GM12878 (cell line): ENCODE results near the gene PTCD2. TPM values are rescaled to one million over a fixed set of nuclear protein-coding genes. Genes with fewer than 3 reads are reported as not detected.

Experiments
- ATAC-seq: fragments of 200-7000 bp; cut with Tn5 transposase; 3 replicates; pipeline ENCODE4 v1.9.1; 2020; ENCODE audit warnings: mild to moderate bottlenecking, moderate library complexity
- BruUV-seq: library from RNA; stranded (reverse); fragments of 400-500 nt; replicated peaks from 2 replicates; lab custom pipeline; 2021; lab: Mats Ljungman, UMichigan
- CTCF ChIA-PET: fragments of 300-600 bp; sonication (Branson Sonifier 250); formaldehyde crosslinking; extraction: SDS; loops from one replicate; lab custom pipeline; 2021; ENCODE audit warnings: inconsistent platforms; lab: Yijun Ruan, JAX
- POLR2A ChIA-PET: fragments of 350-600 bp; formaldehyde crosslinking; extraction: SDS; loops from one replicate; lab custom pipeline; 2021; ENCODE audit warnings: inconsistent platforms; lab: Charles Lee
- RAD21 ChIA-PET: fragments of 300-600 bp; sonication (Branson Sonifier 250); formaldehyde crosslinking; loops from one replicate; lab custom pipeline; 2023; ENCODE audit warnings: antibody characterized with exemption; ENCODE audit not compliant: unreplicated experiment; lab: Charles Lee
- SMC1A ChIA-PET: fragments of 300-600 bp; sonication (Branson Sonifier 250); formaldehyde crosslinking; loops from one replicate; lab custom pipeline; 2023; ENCODE audit not compliant: unreplicated experiment, uncharacterized antibody; lab: Charles Lee
- DNase-seq: peaks from one replicate; pipeline ENCODE4 v3.0.0-alpha.2; 2011; ENCODE audit warnings: low read depth, low spot score
- FAIRE-seq: peaks from 3 replicates; lab custom pipeline; 2011; peaks lifted over from hg19 to GRCh38; lab: Jason Lieb, UNC
- H2AFZ ChIP-seq: 2 replicates; pipeline ENCODE4 v1.6.0; 2011; ENCODE audit warnings: low read depth, low read length, control low read depth; ENCODE audit not compliant: control insufficient read depth
- H3K27ac ChIP-seq: 2 replicates; pipeline ENCODE4 v1.5.1; 2011; ENCODE audit warnings: control low read depth; ENCODE audit not compliant: control insufficient read depth, insufficient read depth
- H3K27me3 ChIP-seq, 2 experiments: replicated peaks in 1 of 2; 2 replicates each; pipeline versions ENCODE4 v1.6.0 to v1.6.1; 2011; ENCODE audit warnings: low read length in 1 of 2; ENCODE audit not compliant: control insufficient read depth in 2 of 2, insufficient read depth in 2 of 2
- H3K36me3 ChIP-seq, 2 experiments: 2 replicates each; pipeline ENCODE4 v1.5.1; 2011; ENCODE audit warnings: low read length in 1 of 2; ENCODE audit not compliant: control insufficient read depth in 2 of 2, insufficient read depth in 2 of 2
- H3K4me1 ChIP-seq: 2 replicates; pipeline ENCODE4 v1.6.1; 2011; ENCODE audit warnings: mild to moderate bottlenecking, low read length, moderate library complexity, mixed read lengths; ENCODE audit not compliant: control insufficient read depth, insufficient read depth
- H3K4me2 ChIP-seq: 2 replicates; pipeline ENCODE4 v1.6.0; 2011; ENCODE audit warnings: control low read depth; ENCODE audit not compliant: control insufficient read depth, insufficient read depth
- H3K4me3 ChIP-seq: fragments of 200-600 bp; sonication (generic); 2 replicates; pipeline ENCODE4 v1.5.1; 2016
- H3K79me2 ChIP-seq: 2 replicates; pipeline ENCODE4 v1.6.0; 2011; ENCODE audit warnings: low read length; ENCODE audit not compliant: control insufficient read depth, insufficient read depth
- H3K9ac ChIP-seq: 2 replicates; pipeline ENCODE4 v1.8.0; 2011; ENCODE audit warnings: low read length, control low read depth, mixed read lengths; ENCODE audit not compliant: control insufficient read depth, insufficient read depth
- H3K9me3 ChIP-seq: replicated peaks from 3 replicates; pipeline ENCODE4 v1.5.1; 2011; ENCODE audit warnings: mild to moderate bottlenecking, low read length; ENCODE audit not compliant: control insufficient read depth, insufficient read depth
- H4K20me1 ChIP-seq: 2 replicates; pipeline ENCODE4 v1.6.0; 2011; ENCODE audit not compliant: control insufficient read depth, insufficient read depth
- CBX5 ChIP-seq: sonication (generic); IDR thresholded peaks from 2 replicates; pipeline ENCODE4 v1.6.1; 2016; ENCODE audit warnings: low read depth, moderate library complexity, mild to moderate bottlenecking, inconsistent platforms
- CREM ChIP-seq: IDR thresholded peaks from 2 replicates; pipeline ENCODE4 v1.6.1; 2014; ENCODE audit warnings: antibody characterized with exemption, low read depth
- EP300 ChIP-seq, 2 experiments: fragments of 150-350 bp in 1 of 2; IDR thresholded peaks; 2 replicates each; pipeline ENCODE4 v1.6.1; 2011 to 2012; ENCODE audit warnings: low read depth in 2 of 2, low read length in 2 of 2, borderline replicate concordance in 1 of 2, improper control_type of control experiment in 1 of 2, inconsistent platforms in 1 of 2; ENCODE audit not compliant: control insufficient read depth in 1 of 2
- GATAD2B ChIP-seq: fragments of 450-650 bp; conservative IDR thresholded peaks from 2 replicates; pipeline ENCODE4 v1.6.1; 2017; ENCODE audit warnings: low read depth, mild to moderate bottlenecking, moderate library complexity
- HCFC1 ChIP-seq: fragments of 150-350 bp; IDR thresholded peaks from 2 replicates; pipeline ENCODE4 v1.6.1; 2014; ENCODE audit warnings: low read length
- LARP7 ChIP-seq: fragments of 450-650 bp; IDR thresholded peaks from 2 replicates; pipeline ENCODE4 v1.6.1; 2017; ENCODE audit warnings: mild to moderate bottlenecking
- MYB ChIP-seq: fragments of 150-350 bp; IDR thresholded peaks from 2 replicates; pipeline ENCODE4 v1.6.1; 2014; ENCODE audit warnings: mild to moderate bottlenecking, low read depth, low read length, borderline replicate concordance
- REST ChIP-seq: IDR thresholded peaks from 2 replicates; pipeline ENCODE4 v1.6.1; 2012; ENCODE audit warnings: mild to moderate bottlenecking, low read depth, low read length
- TBL1XR1 ChIP-seq: IDR thresholded peaks from 2 replicates; pipeline ENCODE4 v1.6.1; 2012; ENCODE audit warnings: low read depth, low read length, improper control_type of control experiment
- WGBS: methylation state at CpG from one replicate; pipeline ENCODE4 v1.1.6; 2016; ENCODE audit warnings: low lambda C conversion rate; ENCODE audit not compliant: insufficient replicate concordance, insufficient coverage; ENCODE audit errors: missing lambda C conversion rate; 5-methylcytosine and 5-hydroxymethylcytosine counted together
- in situ Hi-C: fragments of 300-500 bp; cut with MboI; formaldehyde crosslinking; loops from 9 replicates; pipeline ENCODE4 v1.14.3; 2018; ENCODE audit warnings: mixed read lengths
- intact Hi-C: fragments of 100-400 bp; cut with micrococcal nuclease; formaldehyde crosslinking; loops from one replicate; pipeline ENCODE4 v1.14.2; 2022; ENCODE audit not compliant: unreplicated experiment
- polyA plus RNA-seq, 11 experiments: library from polyadenylated mRNA; depleted of rRNA in 4 of 11; unstranded in 6 of 11; stranded (reverse) in 5 of 11; fragments of >200 nt; fragmentation: Nextera tagmentation in 4 of 11; fragmentation: Illumina TruSeq in 1 of 11; extraction: Ambion mirVana in 4 of 11; extraction: Trizol in 1 of 11; gene quantifications; 1 replicate in 1 of 11; 2 replicates in 10 of 11; pipeline versions ENCODE4 v1.2.1 to v1.2.3, GENCODE V29; 2011 to 2016; ENCODE audit warnings: inconsistent platforms in 2 of 11, missing spikeins in 2 of 11, low read depth in 1 of 11
- total RNA-seq, 4 experiments: library from RNA; depleted of rRNA in 3 of 4; stranded (reverse); fragments of >200 nt in 3 of 4; fragmentation: Illumina TruSeq in 1 of 4; extraction: Trizol in 1 of 4; gene quantifications; 2 replicates each; pipeline versions ENCODE4 v1.2.1 to v1.2.3, GENCODE V29; 2013 to 2021
- TF ChIP-seq, protein P1 (sequence below): IDR thresholded peaks from 2 replicates; pipeline ENCODE4 v1.6.1; 2012; ENCODE audit warnings: low read depth, low read length, improper control_type of control experiment

Gene PTCD2
- total and polyA plus RNA-seq, 10 of the 15 experiments (the other 5 are each of a cell fraction or from before 2014, with no cell fraction given): 8.7 to 15.0 (median 11.9) TPM

- TF ChIP-seq REST (no peak), HCFC1 (no peak), CBX5 (peak; percentile 84; the same call in 1 of the 2 replicates)
- TF ChIP-seq, protein P1, sequence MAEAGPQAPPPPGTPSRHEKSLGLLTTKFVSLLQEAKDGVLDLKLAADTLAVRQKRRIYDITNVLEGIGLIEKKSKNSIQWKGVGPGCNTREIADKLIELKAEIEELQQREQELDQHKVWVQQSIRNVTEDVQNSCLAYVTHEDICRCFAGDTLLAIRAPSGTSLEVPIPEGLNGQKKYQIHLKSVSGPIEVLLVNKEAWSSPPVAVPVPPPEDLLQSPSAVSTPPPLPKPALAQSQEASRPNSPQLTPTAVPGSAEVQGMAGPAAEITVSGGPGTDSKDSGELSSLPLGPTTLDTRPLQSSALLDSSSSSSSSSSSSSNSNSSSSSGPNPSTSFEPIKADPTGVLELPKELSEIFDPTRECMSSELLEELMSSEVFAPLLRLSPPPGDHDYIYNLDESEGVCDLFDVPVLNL: no peak
Observed at GRCh38 chr5:72400950-72401349, 80.8 kb downstream of the PTCD2 start (continued).

GRCh38 chr5:72402381-72402890 is 82.3 kb downstream of the PTCD2 start:
- no peaks in the 10 kb centered on the region for H3K79me2 ChIP-seq
- in situ Hi-C loops: no loop called here
- H3K36me3 ChIP-seq: no peaks in the 10 kb centered on the region
- ChIA-PET SMC1A (interaction anchor here (0.6 to 7.0 kb wide), 13 partner anchors 10 to 122 kb away, joined by 3 to 74 read pairs (median 5); no protein-coding TSS in a partner anchor), POLR2A (no interaction called here), CTCF (interaction anchor here (0.6 to 22.6 kb wide), 15 partner anchors 8 to 124 kb away, joined by 3 to 323 read pairs (median 4); no protein-coding TSS in a partner anchor), RAD21 (interaction anchor here (0.8 to 5.0 kb wide), 7 partner anchors 37 to 121 kb away, joined by 3 to 33 read pairs (median 3); no protein-coding TSS in a partner anchor)
- no peak overlapping the region for H3K27ac ChIP-seq
- ATAC-seq (no peak), DNase-seq (no peak), FAIRE-seq (peak; percentile 41)
- no peak overlapping the region for H3K4me3 ChIP-seq
- no peak overlapping the region for H2AFZ ChIP-seq
- no peak overlapping the region for H3K4me2 ChIP-seq
- H3K9me3 ChIP-seq: peaks cover 24% of the 10 kb centered on the region
- BruUV-seq: no TSS peak
- TF ChIP-seq EP300 (IDR thresholded peaks at IDR 0.05; ENCODE audit: borderline replicate concordance in 1 of 2, control insufficient read depth in 1 of 2, low read depth in 2 of 2, low read length in 2 of 2) (no peak), LARP7 (no peak), GATAD2B (no peak), MYB (no peak), TBL1XR1 (no peak), CREM (no peak)
- intact Hi-C loops: no loop called here
- H3K4me1 ChIP-seq: no peaks in the 10 kb centered on the region
- H4K20me1 ChIP-seq: no peaks in the 10 kb centered on the region
- H3K9ac ChIP-seq: no peak overlapping the region
- 6% methylated on average over 2 of the region's 2 CpGs for WGBS
- no peaks in the 10 kb centered on the region for H3K27me3 ChIP-seq
